G401 (cell line): ENCODE measurements around the gene EMX1. TPM values are rescaled to one million over a fixed set of nuclear protein-coding genes. Genes with fewer than 3 reads are reported as not detected.

Source experiments
- DNase-seq: peaks from one replicate; pipeline ENCODE4 v3.0.0-alpha.2; 2015; ENCODE audit warnings: low spot score
- in situ Hi-C: cut with HindIII; loops from 2 replicates; pipeline ENCODE4 v1.10.0; 2016; ENCODE audit warnings: low sequenced_read_pairs, mixed read lengths
- total RNA-seq: library from RNA; depleted of rRNA; stranded (reverse); fragments of >200 nt; shearing (Covaris generic); gene quantifications from 2 replicates; pipeline ENCODE4 v1.2.3, GENCODE V29; 2014; rRNA removed

EMX1 gene
- not detected in 2 replicates for total RNA-seq

DNA sequence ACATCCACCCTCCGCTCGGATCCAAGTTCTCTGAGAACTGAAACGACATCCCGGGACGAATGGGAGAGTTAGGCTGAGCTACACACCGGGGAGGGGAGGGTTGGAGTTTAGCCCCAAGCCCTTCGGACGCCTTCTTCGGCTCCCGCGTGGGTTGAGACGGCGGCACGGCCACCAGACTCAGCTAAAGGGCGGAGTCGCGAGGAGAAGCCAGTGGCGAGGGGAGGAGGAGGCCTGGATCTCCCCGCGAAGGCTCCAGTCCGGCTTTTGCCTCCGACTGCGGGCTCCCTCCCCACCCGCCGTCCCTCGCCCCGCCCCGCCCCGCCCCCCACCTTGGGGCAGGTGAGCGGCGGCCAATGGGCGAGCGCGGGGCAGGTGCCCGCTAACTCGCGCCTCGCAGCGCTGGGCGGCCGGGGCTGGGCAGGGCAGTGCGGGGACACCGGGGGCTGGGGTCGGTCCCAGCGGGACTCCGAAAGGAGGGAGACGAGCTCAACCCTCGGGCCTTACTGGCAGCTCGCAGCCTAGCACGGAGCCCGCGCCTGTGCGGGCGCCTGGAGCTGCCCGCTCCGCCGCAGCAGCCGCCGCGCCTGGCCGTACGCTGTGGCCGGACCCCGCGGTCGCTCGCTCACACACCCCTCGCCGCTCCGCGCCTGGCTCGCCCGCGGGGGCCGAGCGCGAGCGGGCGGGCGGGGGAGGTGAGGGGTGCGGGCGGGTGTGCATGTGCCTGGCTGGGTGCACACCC, at the start of gene EMX1:
Gene EMX1, plus strand, starts transcription at position 382 of the 739 bp plus-strand sequence. Its CDS starts 334 bp downstream, at position 716.
- peak; percentile 35 for DNase-seq
- in situ Hi-C loops, result no loop called here

DNA sequence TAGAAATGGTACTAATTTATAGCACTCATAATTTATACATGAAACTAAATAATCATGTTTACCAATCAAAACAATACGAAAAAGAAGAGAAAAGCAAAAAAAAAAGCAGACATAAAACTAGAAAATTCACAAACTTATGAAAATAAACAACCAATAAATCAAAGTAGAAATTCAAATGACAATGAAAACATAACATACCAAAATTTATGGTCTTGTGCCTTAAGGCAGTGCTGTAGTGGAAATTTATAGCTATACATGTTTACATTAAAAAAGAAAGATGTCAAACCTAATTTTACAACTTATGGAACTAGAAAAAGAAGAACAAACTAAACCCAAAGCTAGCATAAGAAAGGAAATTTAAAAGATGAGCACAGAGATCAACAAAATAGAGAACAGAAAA, 46.3 kb upstream of the EMX1 start:
- in situ Hi-C loops, result no loop called here
- no peak for DNase-seq

GRCh38 chr2:72871880-72872279, 45.4 kb upstream of the EMX1 start:
- in situ Hi-C loops, result no loop called here
- no peak for DNase-seq

GRCh38 chr2:72883356-72883962, 33.9 kb upstream of the EMX1 start:
- DNase-seq, result no peak
- in situ Hi-C loops, result no loop called here

DNA sequence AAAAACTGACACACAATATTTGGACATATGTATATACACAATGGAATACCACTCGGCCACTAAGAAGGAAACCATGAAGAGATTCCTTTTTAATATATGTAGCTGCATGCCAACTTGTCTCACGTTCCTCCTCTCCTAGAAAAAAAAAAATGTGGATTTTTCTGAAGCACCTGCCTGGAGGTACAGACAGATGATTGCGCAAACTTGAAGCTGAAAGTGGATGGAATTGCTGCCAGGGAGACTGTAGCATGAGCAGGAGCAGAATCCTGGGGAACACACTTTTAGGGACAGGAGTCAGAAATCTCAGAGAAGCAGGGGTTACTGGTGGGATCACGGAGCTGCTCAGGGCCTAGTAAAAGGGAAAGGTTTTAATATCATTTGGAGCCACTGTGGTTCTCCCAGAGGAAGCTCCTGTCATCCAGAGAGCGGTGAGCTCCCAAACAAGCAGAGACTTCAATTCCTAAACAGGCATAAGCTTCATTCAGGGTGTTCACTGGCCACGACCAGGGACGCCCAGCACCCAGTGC, 30.8 kb upstream of the EMX1 start:
- no peak for DNase-seq
- in situ Hi-C loops, result no loop called here

- peak; percentile 47 for DNase-seq
- in situ Hi-C loops, result no loop called here
These were observed 30.1 kb upstream of the EMX1 start, which contains the start of gene SPR for GRCh38 chr2:72887032-72887739. Gene SPR, plus strand, starts transcription at chr2:72887408. Its CDS starts 25 bp downstream, at chr2:72887433.

- in situ Hi-C loops, result no loop called here
- peak; percentile 89 for DNase-seq
These were observed 29.4 kb upstream of the EMX1 start for GRCh38 chr2:72887740-72888437.

GRCh38 chr2:72888438-72889202, 28.7 kb upstream of the EMX1 start:
- in situ Hi-C loops, result no loop called here
- no peak for DNase-seq

- in situ Hi-C loops, result no loop called here
- no peak for DNase-seq
These were observed 27.3 kb upstream of the EMX1 start for GRCh38 chr2:72889991-72890390.

- DNase-seq, result no peak
These were observed 26.1 kb upstream of the EMX1 start for GRCh38 chr2:72891091-72891818.

DNA sequence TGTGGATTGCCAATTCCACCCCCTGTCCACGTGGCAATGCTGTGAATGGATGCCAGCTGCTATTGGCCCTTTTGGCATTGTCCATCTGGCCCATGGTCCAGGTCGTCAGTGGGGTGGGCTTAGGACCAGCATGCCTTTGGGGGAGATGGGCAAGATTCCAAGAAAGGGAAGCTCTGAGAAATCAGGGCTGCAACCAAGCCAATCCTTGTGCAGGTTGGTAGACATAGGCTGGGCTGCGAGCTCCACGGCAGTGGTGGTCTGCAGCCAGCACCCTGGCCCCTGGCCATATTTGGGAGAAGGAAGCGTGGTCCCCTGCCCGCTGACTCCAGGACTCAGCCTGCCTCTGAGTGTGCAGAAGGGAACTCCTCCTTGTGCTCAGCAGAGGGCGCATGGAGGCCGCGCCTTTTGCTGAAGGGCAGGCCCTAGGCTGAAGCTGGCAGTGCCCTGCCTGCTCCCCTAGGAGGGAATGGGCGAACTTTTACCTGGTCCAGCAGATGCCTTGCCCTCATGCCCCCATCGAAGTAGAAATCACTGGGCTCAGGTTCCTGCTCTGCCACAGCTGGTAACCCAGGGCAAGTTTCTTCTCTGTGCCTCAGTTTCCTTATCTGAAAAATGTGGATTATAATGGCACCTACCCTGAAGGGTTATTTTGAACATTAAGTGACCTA, 24.7 kb upstream of the EMX1 start:
- in situ Hi-C loops, result no loop called here
- peak; percentile 78 for DNase-seq

More at GRCh38 chr2:72891091-72891818, 26.1 kb upstream of the EMX1 start:
- in situ Hi-C loops, result no loop called here

DNA sequence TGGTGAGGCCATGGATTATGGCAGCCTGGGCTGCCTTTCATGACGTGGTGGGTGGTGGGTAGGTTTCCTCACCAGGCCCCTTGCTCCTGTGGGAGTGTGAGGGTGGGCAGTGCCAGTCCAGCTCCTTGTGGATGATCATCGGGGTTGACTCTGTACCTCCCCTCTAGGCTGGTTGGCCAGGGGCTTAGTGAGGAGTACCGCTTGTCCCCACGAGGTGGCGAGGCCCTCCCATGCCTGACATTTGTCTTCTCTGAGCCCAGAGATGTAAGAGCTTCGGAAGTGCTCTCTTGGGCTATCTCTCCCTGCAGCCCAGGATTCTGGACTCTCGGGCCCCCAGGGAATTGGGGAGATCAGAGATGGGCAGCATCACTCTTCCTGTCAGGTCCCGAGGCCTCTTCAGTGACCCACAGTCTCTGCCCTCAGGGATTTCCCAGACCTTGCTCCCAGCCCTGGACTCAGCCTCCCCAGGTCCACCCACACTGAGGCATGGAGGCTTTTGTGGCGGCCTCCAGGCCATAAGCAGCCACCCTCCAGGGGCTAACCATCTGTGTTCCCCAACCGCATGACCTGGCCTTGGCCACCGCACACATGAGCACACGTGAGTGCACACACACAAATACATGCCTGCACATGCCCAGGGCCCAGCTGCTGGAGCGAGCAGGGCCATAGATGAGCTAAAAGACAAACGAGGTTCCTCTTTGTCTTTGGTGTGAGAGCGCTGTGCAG, 23.6 kb upstream of the EMX1 start:
- in situ Hi-C loops, result no loop called here
- DNase-seq, result peak; percentile 32

- DNase-seq, result no peak
- in situ Hi-C loops, result no loop called here
These were observed 22.8 kb upstream of the EMX1 start for GRCh38 chr2:72894514-72894913.

- in situ Hi-C loops, result no loop called here
- no peak for DNase-seq
These were observed 22.2 kb upstream of the EMX1 start for GRCh38 chr2:72895154-72895553.

- in situ Hi-C loops, result no loop called here
- DNase-seq, result no peak
These were observed 21.5 kb upstream of the EMX1 start for GRCh38 chr2:72895759-72896281.

DNA sequence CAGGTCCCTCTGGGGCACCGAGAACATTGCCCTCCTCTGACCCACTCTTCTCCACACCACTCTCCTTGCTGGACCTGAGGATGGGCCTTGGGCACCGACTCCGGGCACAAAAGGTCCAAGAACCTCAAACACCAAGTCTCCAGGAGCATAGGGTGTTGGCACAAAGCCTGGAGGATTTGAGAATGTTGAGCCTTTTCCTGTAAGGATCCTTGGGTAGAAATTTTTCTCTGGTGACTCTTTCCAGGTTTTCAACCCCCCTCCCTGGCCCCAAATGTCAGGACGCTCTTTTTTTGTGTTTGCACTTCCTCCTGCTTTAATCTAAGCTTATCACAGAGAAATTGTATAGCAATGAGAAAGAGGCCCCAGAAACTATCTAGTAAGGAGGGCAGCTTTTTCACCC, 20.9 kb upstream of the EMX1 start:
- no peak for DNase-seq
- in situ Hi-C loops, result no loop called here
